ENCODE data around the gene TAB2.

DNA sequence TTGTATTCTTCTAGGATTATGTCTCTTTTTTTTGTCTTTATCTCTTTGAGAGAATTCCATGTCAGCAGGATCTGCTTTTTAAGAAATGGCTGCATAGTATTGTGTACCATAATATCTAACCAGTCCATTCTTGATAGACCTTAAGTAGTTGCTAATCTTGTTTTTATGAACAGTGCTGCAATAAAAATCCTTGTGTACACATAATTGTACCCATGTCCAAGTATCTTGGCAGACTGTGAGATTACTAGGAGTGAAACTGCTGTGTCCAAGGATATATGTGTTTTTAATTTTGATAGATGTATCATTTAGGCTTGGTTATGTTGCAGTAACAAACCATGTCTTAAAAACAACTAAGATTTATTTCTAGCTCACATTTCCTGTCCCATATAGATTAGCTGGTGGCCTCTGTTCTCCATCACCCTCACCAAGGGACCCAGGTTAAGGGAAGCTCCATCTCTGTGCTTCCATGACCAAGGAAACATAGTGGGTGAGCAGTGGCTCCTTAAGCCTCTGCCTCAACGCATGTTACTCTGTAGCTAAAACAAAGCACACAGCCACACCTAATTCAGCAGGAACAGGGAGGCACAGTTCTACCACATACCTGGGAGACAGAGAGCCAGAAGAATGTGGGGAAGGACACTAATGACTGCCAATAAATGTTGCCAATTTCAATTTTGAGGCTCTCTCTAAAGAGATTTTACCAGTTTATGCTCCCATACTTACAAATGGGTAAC, 70.4 kb downstream of the TAB2 start:
- TF ChIP-seq, protein P1, sequence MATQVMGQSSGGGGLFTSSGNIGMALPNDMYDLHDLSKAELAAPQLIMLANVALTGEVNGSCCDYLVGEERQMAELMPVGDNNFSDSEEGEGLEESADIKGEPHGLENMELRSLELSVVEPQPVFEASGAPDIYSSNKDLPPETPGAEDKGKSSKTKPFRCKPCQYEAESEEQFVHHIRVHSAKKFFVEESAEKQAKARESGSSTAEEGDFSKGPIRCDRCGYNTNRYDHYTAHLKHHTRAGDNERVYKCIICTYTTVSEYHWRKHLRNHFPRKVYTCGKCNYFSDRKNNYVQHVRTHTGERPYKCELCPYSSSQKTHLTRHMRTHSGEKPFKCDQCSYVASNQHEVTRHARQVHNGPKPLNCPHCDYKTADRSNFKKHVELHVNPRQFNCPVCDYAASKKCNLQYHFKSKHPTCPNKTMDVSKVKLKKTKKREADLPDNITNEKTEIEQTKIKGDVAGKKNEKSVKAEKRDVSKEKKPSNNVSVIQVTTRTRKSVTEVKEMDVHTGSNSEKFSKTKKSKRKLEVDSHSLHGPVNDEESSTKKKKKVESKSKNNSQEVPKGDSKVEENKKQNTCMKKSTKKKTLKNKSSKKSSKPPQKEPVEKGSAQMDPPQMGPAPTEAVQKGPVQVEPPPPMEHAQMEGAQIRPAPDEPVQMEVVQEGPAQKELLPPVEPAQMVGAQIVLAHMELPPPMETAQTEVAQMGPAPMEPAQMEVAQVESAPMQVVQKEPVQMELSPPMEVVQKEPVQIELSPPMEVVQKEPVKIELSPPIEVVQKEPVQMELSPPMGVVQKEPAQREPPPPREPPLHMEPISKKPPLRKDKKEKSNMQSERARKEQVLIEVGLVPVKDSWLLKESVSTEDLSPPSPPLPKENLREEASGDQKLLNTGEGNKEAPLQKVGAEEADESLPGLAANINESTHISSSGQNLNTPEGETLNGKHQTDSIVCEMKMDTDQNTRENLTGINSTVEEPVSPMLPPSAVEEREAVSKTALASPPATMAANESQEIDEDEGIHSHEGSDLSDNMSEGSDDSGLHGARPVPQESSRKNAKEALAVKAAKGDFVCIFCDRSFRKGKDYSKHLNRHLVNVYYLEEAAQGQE (IDR thresholded peaks at IDR 0.05; ENCODE audit: low read depth), result no peak
- TF ChIP-seq CEBPB (IDR thresholded peaks at IDR 0.05) (no peak), TEAD4 (IDR thresholded peaks at IDR 0.05) (no peak), EP300 (IDR thresholded peaks at IDR 0.05; ENCODE audit: borderline replicate concordance) (no peak), EGR1 (IDR thresholded peaks at IDR 0.05) (no peak), TAF1 (IDR thresholded peaks at IDR 0.05; ENCODE audit: low read depth) (no peak), RAD21 (IDR thresholded peaks at IDR 0.05; ENCODE audit: low read depth) (no peak), CREB1 (IDR thresholded peaks at IDR 0.05; ENCODE audit: low read depth) (no peak), NFIC (IDR thresholded peaks at IDR 0.05) (no peak)

All from Ishikawa (cell line).